HepG2 (cell line): ENCODE results near the gene PDZD7. TPM values are rescaled to one million over a fixed set of nuclear protein-coding genes. Genes with fewer than 3 reads are reported as not detected.

ENCODE experiments used
- CCAR2 ChIP-seq: fragments of 200-400 bp; formaldehyde crosslinking; optimal IDR thresholded peaks from 2 replicates; pipeline ENCODE3; 2018; ENCODE audit warnings: low read depth, mild to moderate bottlenecking, low read length, moderate library complexity
- KDM2A ChIP-seq: sonication (generic); formaldehyde crosslinking; IDR thresholded peaks from 2 replicates; pipeline ENCODE4 v1.4.0; 2020; ENCODE audit warnings: low read depth, missing genetic modification reagents, borderline replicate concordance
- MED1 ChIP-seq: sonication (generic); formaldehyde crosslinking; IDR thresholded peaks from 2 replicates; pipeline ENCODE4 v1.4.0; 2020; ENCODE audit warnings: missing genetic modification reagents
- PCBP2 ChIP-seq: fragments of 200-400 bp; formaldehyde crosslinking; optimal IDR thresholded peaks from 2 replicates; pipeline ENCODE3; 2018; ENCODE audit warnings: low read length, low read depth; ENCODE audit not compliant: poor library complexity, severe bottlenecking
- POLR2AphosphoS2 ChIP-seq: IDR thresholded peaks from 2 replicates; pipeline ENCODE4 v1.6.1; 2011; ENCODE audit warnings: low read depth, low read length, improper control_type of control experiment
- POLR2G ChIP-seq: fragments of 200-400 bp; formaldehyde crosslinking; IDR thresholded peaks from 2 replicates; pipeline ENCODE4 v1.6.1; 2018; ENCODE audit warnings: mild to moderate bottlenecking, low read depth, low read length, moderate library complexity
- RCOR2 ChIP-seq: IDR thresholded peaks from 2 replicates; pipeline ENCODE4 v1.6.1; 2016; ENCODE audit warnings: missing biosample characterization, missing genetic modification reagents
- SAP130 ChIP-seq: IDR thresholded peaks from 2 replicates; pipeline ENCODE4 v1.6.1; 2016; ENCODE audit warnings: low read depth
- TAF1 ChIP-seq: sonication (generic); formaldehyde crosslinking; IDR thresholded peaks from 2 replicates; pipeline ENCODE4 v1.4.0; 2020; ENCODE audit warnings: missing genetic modification reagents
- TBX3 ChIP-seq: fragments of 450-650 bp; IDR thresholded peaks from 2 replicates; pipeline ENCODE4 v1.6.1; 2017; ENCODE audit warnings: antibody characterized with exemption, mild to moderate bottlenecking, inconsistent platforms, borderline replicate concordance
- ZNF207 ChIP-seq: fragments of 450-650 bp; IDR thresholded peaks from 2 replicates; pipeline ENCODE4 v1.6.1; 2016; ENCODE audit warnings: antibody characterized with exemption, borderline replicate concordance
- ZNF3 ChIP-seq: IDR thresholded peaks from 2 replicates; pipeline ENCODE4 v1.7.0; 2017; ENCODE audit warnings: inconsistent platforms
- ZNF383 ChIP-seq: sonication (generic); formaldehyde crosslinking; IDR thresholded peaks from 2 replicates; pipeline ENCODE4 v1.4.0; 2020; ENCODE audit warnings: missing genetic modification reagents, mild to moderate bottlenecking, borderline replicate concordance
- ZNF510 ChIP-seq: sonication (generic); formaldehyde crosslinking; IDR thresholded peaks from 2 replicates; pipeline ENCODE4 v1.4.0; 2020; ENCODE audit warnings: low read depth, mild to moderate bottlenecking, missing genetic modification reagents
- ZNF720 ChIP-seq: sonication (generic); formaldehyde crosslinking; IDR thresholded peaks from 2 replicates; pipeline ENCODE4 v1.4.0; 2020; ENCODE audit warnings: missing genetic modification reagents
- ZNF883 ChIP-seq: sonication (generic); formaldehyde crosslinking; IDR thresholded peaks from 2 replicates; pipeline ENCODE4 v1.5.1; 2020; ENCODE audit warnings: mild to moderate bottlenecking, missing genetic modification reagents; ENCODE audit errors: not compliant biosample characterization
- polyA plus RNA-seq, 8 experiments: library from polyadenylated mRNA; depleted of rRNA in 3 of 8; stranded (reverse) in 7 of 8; unstranded in 1 of 8; fragments of >200 nt; fragmentation: Illumina TruSeq in 4 of 8; extraction: Trizol in 4 of 8; gene quantifications; 2 replicates each; pipeline versions ENCODE4 v1.2.1 to v1.2.3, GENCODE V29; 2011 to 2016; ENCODE audit warnings: low read depth in 4 of 8, missing spikeins in 1 of 8, mixed read lengths in 1 of 8; ENCODE audit not compliant: insufficient read depth in 1 of 8
- total RNA-seq, 5 experiments: library from RNA; depleted of rRNA; stranded (reverse); fragments of >200 nt; fragmentation: Illumina TruSeq; extraction: Trizol; gene quantifications; 2 replicates each; pipeline ENCODE4 v1.2.3, GENCODE V29; 2016; ENCODE audit warnings: low read depth in 1 of 5
- TF ChIP-seq, protein P1 (sequence below): sonication (generic); formaldehyde crosslinking; IDR thresholded peaks from 2 replicates; pipeline ENCODE4 v1.4.0; 2020; ENCODE audit warnings: missing genetic modification reagents
- TF ChIP-seq, protein P2 (sequence below): sonication (generic); formaldehyde crosslinking; conservative IDR thresholded peaks from 2 replicates; pipeline ENCODE4 v1.8.0; 2022; ENCODE audit warnings: low read depth, missing genetic modification reagents
- TF ChIP-seq, protein P3 (sequence below): sonication (generic); formaldehyde crosslinking; IDR thresholded peaks from 2 replicates; pipeline ENCODE4 v1.4.0; 2020; ENCODE audit warnings: missing genetic modification reagents, borderline replicate concordance
- TF ChIP-seq, protein P4 (sequence below): IDR thresholded peaks from 2 replicates; pipeline ENCODE4 v1.6.1; 2016; ENCODE audit warnings: low read depth
- TF ChIP-seq, protein P5 (sequence below): sonication (generic); IDR thresholded peaks from 2 replicates; pipeline ENCODE4 v1.6.1; 2016; ENCODE audit warnings: low read depth, borderline replicate concordance
- TF ChIP-seq, protein P6 (sequence below): IDR thresholded peaks from 2 replicates; pipeline ENCODE4 v1.6.1; 2018; ENCODE audit warnings: missing genetic modification reagents

PDZD7 gene
- total and polyA plus RNA-seq, 2 of the 13 experiments (the other 11 are each of a cell fraction or from before 2014, with no cell fraction given) = 0.58 to 0.73 TPM

DNA sequence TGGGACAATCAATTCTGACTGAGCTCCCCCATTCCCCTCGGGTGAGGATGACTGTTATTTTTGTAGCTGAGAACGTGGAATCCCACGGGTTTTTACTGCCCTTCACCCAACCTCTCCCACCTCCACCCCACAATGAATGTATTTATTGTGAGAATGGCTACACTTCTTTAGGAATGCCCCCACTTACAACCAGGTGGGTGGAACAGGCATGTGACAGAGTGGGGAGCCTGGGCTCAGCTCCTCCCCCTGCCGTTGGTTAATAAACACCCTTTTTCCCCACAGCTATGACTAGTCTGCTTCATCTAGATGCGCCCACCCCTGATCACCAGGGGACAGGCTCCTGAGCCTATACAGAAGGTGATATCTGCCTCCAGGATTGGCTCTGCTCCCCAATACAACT, 45.6 kb downstream of the PDZD7 start (continued):
- TF ChIP-seq ZNF3 (CRISPR knock-in tag) = no peak
- TF ChIP-seq POLR2AphosphoS2 = no peak
- TF ChIP-seq, protein P1, sequence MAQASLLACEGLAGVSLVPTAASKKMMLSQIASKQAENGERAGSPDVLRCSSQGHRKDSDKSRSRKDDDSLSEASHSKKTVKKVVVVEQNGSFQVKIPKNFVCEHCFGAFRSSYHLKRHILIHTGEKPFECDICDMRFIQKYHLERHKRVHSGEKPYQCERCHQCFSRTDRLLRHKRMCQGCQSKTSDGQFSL (CRISPR knock-in tag) = 0 out of 2 replicates have a peak, but pooled peaks have one; percentile 47
- TF ChIP-seq, protein P2, sequence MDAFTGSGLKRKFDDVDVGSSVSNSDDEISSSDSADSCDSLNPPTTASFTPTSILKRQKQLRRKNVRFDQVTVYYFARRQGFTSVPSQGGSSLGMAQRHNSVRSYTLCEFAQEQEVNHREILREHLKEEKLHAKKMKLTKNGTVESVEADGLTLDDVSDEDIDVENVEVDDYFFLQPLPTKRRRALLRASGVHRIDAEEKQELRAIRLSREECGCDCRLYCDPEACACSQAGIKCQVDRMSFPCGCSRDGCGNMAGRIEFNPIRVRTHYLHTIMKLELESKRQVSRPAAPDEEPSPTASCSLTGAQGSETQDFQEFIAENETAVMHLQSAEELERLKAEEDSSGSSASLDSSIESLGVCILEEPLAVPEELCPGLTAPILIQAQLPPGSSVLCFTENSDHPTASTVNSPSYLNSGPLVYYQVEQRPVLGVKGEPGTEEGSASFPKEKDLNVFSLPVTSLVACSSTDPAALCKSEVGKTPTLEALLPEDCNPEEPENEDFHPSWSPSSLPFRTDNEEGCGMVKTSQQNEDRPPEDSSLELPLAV = no peak
- TF ChIP-seq MED1 (CRISPR knock-in tag) = 0 out of 2 replicates have a peak, but pooled peaks have one; percentile 18
- no peak for TF ChIP-seq ZNF510 (CRISPR knock-in tag)
- TF ChIP-seq, protein P3, sequence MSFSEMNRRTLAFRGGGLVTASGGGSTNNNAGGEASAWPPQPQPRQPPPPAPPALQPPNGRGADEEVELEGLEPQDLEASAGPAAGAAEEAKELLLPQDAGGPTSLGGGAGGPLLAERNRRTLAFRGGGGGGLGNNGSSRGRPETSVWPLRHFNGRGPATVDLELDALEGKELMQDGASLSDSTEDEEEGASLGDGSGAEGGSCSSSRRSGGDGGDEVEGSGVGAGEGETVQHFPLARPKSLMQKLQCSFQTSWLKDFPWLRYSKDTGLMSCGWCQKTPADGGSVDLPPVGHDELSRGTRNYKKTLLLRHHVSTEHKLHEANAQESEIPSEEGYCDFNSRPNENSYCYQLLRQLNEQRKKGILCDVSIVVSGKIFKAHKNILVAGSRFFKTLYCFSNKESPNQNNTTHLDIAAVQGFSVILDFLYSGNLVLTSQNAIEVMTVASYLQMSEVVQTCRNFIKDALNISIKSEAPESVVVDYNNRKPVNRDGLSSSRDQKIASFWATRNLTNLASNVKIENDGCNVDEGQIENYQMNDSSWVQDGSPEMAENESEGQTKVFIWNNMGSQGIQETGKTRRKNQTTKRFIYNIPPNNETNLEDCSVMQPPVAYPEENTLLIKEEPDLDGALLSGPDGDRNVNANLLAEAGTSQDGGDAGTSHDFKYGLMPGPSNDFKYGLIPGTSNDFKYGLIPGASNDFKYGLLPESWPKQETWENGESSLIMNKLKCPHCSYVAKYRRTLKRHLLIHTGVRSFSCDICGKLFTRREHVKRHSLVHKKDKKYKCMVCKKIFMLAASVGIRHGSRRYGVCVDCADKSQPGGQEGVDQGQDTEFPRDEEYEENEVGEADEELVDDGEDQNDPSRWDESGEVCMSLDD (CRISPR knock-in tag) = peak; percentile 33; the same call in 1 of the 2 replicates
- TF ChIP-seq, protein P4, sequence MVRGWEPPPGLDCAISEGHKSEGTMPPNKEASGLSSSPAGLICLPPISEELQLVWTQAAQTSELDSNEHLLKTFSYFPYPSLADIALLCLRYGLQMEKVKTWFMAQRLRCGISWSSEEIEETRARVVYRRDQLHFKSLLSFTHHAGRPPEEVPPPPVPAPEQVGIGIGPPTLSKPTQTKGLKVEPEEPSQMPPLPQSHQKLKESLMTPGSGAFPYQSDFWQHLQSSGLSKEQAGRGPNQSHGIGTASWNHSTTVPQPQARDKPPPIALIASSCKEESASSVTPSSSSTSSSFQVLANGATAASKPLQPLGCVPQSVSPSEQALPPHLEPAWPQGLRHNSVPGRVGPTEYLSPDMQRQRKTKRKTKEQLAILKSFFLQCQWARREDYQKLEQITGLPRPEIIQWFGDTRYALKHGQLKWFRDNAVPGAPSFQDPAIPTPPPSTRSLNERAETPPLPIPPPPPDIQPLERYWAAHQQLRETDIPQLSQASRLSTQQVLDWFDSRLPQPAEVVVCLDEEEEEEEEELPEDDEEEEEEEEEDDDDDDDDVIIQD (CRISPR knock-in tag) = 0 out of 2 replicates have a peak, but pooled peaks have one; percentile 27
- TF ChIP-seq PCBP2 = no peak
- TF ChIP-seq CCAR2 = no peak
- TF ChIP-seq ZNF207 = no peak
- TF ChIP-seq SAP130 = peak; percentile 19; the same call in 1 of the 2 replicates
- no peak for TF ChIP-seq ZNF720 (CRISPR knock-in tag)
- TF ChIP-seq TBX3 = no peak
- TF ChIP-seq POLR2G = peak; percentile 21; the same call in 1 of the 2 replicates
- TF ChIP-seq TAF1 = no peak; the same call in 1 of the 2 replicates
- TF ChIP-seq, protein P5, sequence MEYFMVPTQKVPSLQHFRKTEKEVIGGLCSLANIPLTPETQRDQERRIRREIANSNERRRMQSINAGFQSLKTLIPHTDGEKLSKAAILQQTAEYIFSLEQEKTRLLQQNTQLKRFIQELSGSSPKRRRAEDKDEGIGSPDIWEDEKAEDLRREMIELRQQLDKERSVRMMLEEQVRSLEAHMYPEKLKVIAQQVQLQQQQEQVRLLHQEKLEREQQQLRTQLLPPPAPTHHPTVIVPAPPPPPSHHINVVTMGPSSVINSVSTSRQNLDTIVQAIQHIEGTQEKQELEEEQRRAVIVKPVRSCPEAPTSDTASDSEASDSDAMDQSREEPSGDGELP = no peak
- TF ChIP-seq RCOR2 (CRISPR knock-in tag) = no peak
- TF ChIP-seq ZNF883 (CRISPR knock-in tag) = no peak
- peak; percentile 27 for TF ChIP-seq KDM2A (CRISPR knock-in tag)
- no peak for TF ChIP-seq ZNF383 (CRISPR knock-in tag)
- TF ChIP-seq, protein P6, sequence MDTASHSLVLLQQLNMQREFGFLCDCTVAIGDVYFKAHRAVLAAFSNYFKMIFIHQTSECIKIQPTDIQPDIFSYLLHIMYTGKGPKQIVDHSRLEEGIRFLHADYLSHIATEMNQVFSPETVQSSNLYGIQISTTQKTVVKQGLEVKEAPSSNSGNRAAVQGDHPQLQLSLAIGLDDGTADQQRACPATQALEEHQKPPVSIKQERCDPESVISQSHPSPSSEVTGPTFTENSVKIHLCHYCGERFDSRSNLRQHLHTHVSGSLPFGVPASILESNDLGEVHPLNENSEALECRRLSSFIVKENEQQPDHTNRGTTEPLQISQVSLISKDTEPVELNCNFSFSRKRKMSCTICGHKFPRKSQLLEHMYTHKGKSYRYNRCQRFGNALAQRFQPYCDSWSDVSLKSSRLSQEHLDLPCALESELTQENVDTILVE (CRISPR knock-in tag) = peak; percentile 51; the same call in 1 of the 2 replicates
